ENCODE measurements around the gene YTHDF1. TPM values are rescaled to one million over a fixed set of nuclear protein-coding genes. Genes with fewer than 3 reads are reported as not detected.
A peak's percentile ranks its signal among the peaks of the same experiment; 100 is the strongest.

YTHDF1 gene
- total and polyA plus RNA-seq, 2 of the 8 experiments (the other 6 are each of a cell fraction or from before 2014, with no cell fraction given), result 32.8 to 66.0 TPM

GRCh38 chr20:63253065-63253437 lies 37.1 kb upstream of the YTHDF1 start:
- Histone ChIP-seq H3K27ac (ENCODE audit: low read depth, low read length) (no peak overlapping the region), H3K18ac (ENCODE audit: extremely low read depth, low read length) (peak overlapping the region; percentile 78), H3K56ac (replicated peaks; ENCODE audit: insufficient read length, low read depth, low read length) (no peak overlapping the region), H4K8ac (ENCODE audit: extremely low read depth, insufficient read depth, low read length) (peak overlapping the region; percentile 63; the same call in 1 of the 2 replicates), H3K14ac (ENCODE audit: insufficient read length) (no peak overlapping the region), H3K23ac (ENCODE audit: insufficient read length) (no peak overlapping the region), H2AK5ac (ENCODE audit: low read depth, low read length) (peak overlapping the region; percentile 77; the same call in 1 of the 2 replicates), H4K91ac (replicated peaks; ENCODE audit: insufficient read length, low read length) (peak overlapping the region; percentile 59), H3K4ac (replicated peaks; ENCODE audit: insufficient read length, low read depth, low read length) (no peak overlapping the region), H2BK15ac (ENCODE audit: low read length) (peak overlapping the region; percentile 81; the same call in 1 of the 2 replicates), H3K79me1 (ENCODE audit: low read depth, low read length) (no peaks in the 10 kb centered on the region; the same call in 1 of the 2 replicates), H3K9me3 (ENCODE audit: insufficient read depth in 2 of 2, low read depth in 1 of 2, low read length in 1 of 2) (no peaks in the 10 kb centered on the region), H3K9ac (replicated peaks in 1 of 4; ENCODE audit: extremely low read depth in 1 of 4, low read depth in 3 of 4, low read length in 3 of 4) (no peak overlapping the region), H3K79me2 (ENCODE audit: control insufficient read depth in 1 of 2, insufficient read depth in 2 of 2, low read length in 2 of 2) (no peaks in the 10 kb centered on the region), H3K4me2 (ENCODE audit: insufficient read depth in 1 of 2, low read depth in 2 of 2, low read length in 2 of 2) (peak overlapping the region; percentile 79 to 97), H2BK5ac (ENCODE audit: low read depth, low read length) (peak overlapping the region; percentile 58; the same call in 1 of the 2 replicates), H3K4me1 (replicated peaks in 1 of 4; ENCODE audit: control insufficient read depth in 3 of 4, insufficient read depth in 4 of 4, low read length in 3 of 4) (peaks cover 2 to 21% (median 15%) of the 10 kb centered on the region in 4 experiments), H3K27me3 (replicated peaks in 1 of 4; ENCODE audit: control insufficient read depth in 3 of 4, extremely low read depth in 1 of 4, insufficient read depth in 3 of 4, low read length in 3 of 4) (peaks cover 4 to 51% (median 40%) of the 10 kb centered on the region in 4 experiments), H4K20me1 (replicated peaks in 1 of 2; ENCODE audit: control insufficient read depth in 1 of 2, insufficient read depth in 2 of 2, low read length in 2 of 2) (peaks cover 0 to 4% of the 10 kb centered on the region in 2 experiments), H3K4me3 (ENCODE audit: extremely low read depth in 1 of 4, insufficient read depth in 2 of 4, low read depth in 3 of 4, low read length in 4 of 4) (peak overlapping the region; percentile 31 to 67 (median 54)), H2BK12ac (ENCODE audit: low read depth, low read length) (peak overlapping the region; percentile 78; the same call in 1 of the 2 replicates), H2BK120ac (replicated peaks; ENCODE audit: low read depth, low read length) (no peak overlapping the region), H3K23me2 (ENCODE audit: low read depth, low read length) (peaks cover 13% of the 10 kb centered on the region; the same call in 1 of the 2 replicates), H3K36me3 (ENCODE audit: control insufficient read depth in 2 of 4, insufficient read depth in 4 of 4, low read length in 3 of 4) (no peaks in the 10 kb centered on the region; a peak in 1 of 8 replicates), H2AFZ (ENCODE audit: low read length) (peak overlapping the region; percentile 35; the same call in 1 of the 2 replicates), H4K5ac (ENCODE audit: insufficient read length, low read depth, low read length) (peak overlapping the region; percentile 13), H2BK20ac (ENCODE audit: low read length) (peak overlapping the region; percentile 75)
- TF ChIP-seq EZH2 (IDR thresholded peaks at IDR 0.05; ENCODE audit: low read depth, low read length, severe bottlenecking), result peak; percentile 44
- TF ChIP-seq CBX5 (IDR thresholded peaks at IDR 0.05; ENCODE audit: low read depth, low read length), result no peak
- POLR2A ChIA-PET (ENCODE audit: partially characterized antibody), result interaction anchor here (0.6 to 4.7 kb wide), 8 partner anchors 10 to 196 kb away, joined by 3 to 21 read pairs (median 7); partner anchors contain the start of genes ARFGAP1 and BIRC7
- FAIRE-seq (no peak), DNase-seq (ENCODE audit: low read depth in 1 of 2, low spot score in 2 of 2) (no peak)
- WGBS, 2 experiments (ENCODE audit: extremely low coverage in 1 of 2, insufficient coverage in 1 of 2, insufficient read length in 1 of 2, insufficient replicate concordance in 2 of 2, low coverage in 1 of 2, low lambda C conversion rate in 2 of 2, missing lambda C conversion rate in 1 of 2), result 19% methylated on average over 15 of the region's 16 CpGs; no CpG with 5 or more reads in 1 of the 2 experiments
- CTCF ChIA-PET (ENCODE audit: partially characterized antibody), result interaction anchor here (0.6 to 6.8 kb wide), 13 partner anchors 9 to 574 kb away, joined by 3 to 87 read pairs (median 5); partner anchors contain the start of gene BIRC7

Data from H1 (cell line).